Fibroblast of pulmonary artery (primary cell): ENCODE measurements around the gene HOMEZ.
A peak's percentile ranks its signal among the peaks of the same experiment; 100 is the strongest.

Experiments
- DNase-seq: peaks from one replicate; pipeline ENCODE4 v3.0.0-alpha.2; 2010; ENCODE audit warnings: low read depth
- H3K4me3 ChIP-seq: replicated peaks from 2 replicates; pipeline ENCODE4 v1.5.1; 2011; ENCODE audit warnings: low read depth, mild to moderate bottlenecking, control low read depth, low read length, moderate library complexity
- CTCF ChIP-seq: IDR thresholded peaks from 2 replicates; pipeline ENCODE4 v1.5.1; 2011; ENCODE audit warnings: mild to moderate bottlenecking, control low read depth, low read length, inconsistent platforms; ENCODE audit errors: missing control alignments

HOMEZ gene

GRCh38 chr14:23316300-23316699 lies 30.4 kb upstream of the HOMEZ start:
- no peak for TF ChIP-seq CTCF
- H3K4me3 ChIP-seq = no peak overlapping the region
- DNase-seq = no peak

GRCh38 chr14:23310546-23310945 lies 24.6 kb upstream of the HOMEZ start:
- no peak overlapping the region for H3K4me3 ChIP-seq
- TF ChIP-seq CTCF = no peak
- no peak for DNase-seq

- no peak for TF ChIP-seq CTCF
- no peak for DNase-seq
- H3K4me3 ChIP-seq = peak overlapping the region; percentile 97
Measured at GRCh38 chr14:23308721-23309445, 23.0 kb upstream of the HOMEZ start.

- peak; percentile 36 for DNase-seq
- peak overlapping the region; percentile 97 for H3K4me3 ChIP-seq
- no peak for TF ChIP-seq CTCF
Measured at GRCh38 chr14:23307687-23308644, 22.0 kb upstream of the HOMEZ start.

- no peak for TF ChIP-seq CTCF
- no peak for DNase-seq
- H3K4me3 ChIP-seq = peak overlapping the region; percentile 97
Measured at GRCh38 chr14:23307146-23307530, 21.2 kb upstream of the HOMEZ start.

GRCh38 chr14:23306412-23307145 lies 20.6 kb upstream of the HOMEZ start, which contains the start of gene BCL2L2:
BCL2L2 (plus strand) TSS chr14:23306833; CDS start chr14:23307768, 935 bp downstream.
- H3K4me3 ChIP-seq = peak within 1 kb of the TSS; percentile 97
- no peak for TF ChIP-seq CTCF
- DNase-seq = peak; percentile 91
